ENCODE data around the gene BMP6.

The BMP6 gene

GRCh38 chr6:7827142-7827541, 101.2 kb downstream of the BMP6 start:
- no peak for DNase-seq (ENCODE audit: low read depth, low spot score)

- no peak for DNase-seq (ENCODE audit: low read depth, low spot score)
Observed at GRCh38 chr6:7828124-7828523, 102.2 kb downstream of the BMP6 start.

- no peak for DNase-seq (ENCODE audit: low read depth, low spot score)
Observed at GRCh38 chr6:7832904-7833750, 107.2 kb downstream of the BMP6 start.

GRCh38 chr6:7833751-7834070, 107.8 kb downstream of the BMP6 start:
- DNase-seq (ENCODE audit: low read depth, low spot score), result no peak

GRCh38 chr6:7836371-7837026, 110.6 kb downstream of the BMP6 start:
- no peak for DNase-seq (ENCODE audit: low read depth, low spot score)

GRCh38 chr6:7841781-7842468, 116.0 kb downstream of the BMP6 start:
- DNase-seq (ENCODE audit: low read depth, low spot score), result no peak

- no peak for DNase-seq (ENCODE audit: low read depth, low spot score)
Observed at GRCh38 chr6:7846966-7847818, 121.3 kb downstream of the BMP6 start.

GRCh38 chr6:7848229-7848628, 122.3 kb downstream of the BMP6 start:
- no peak for DNase-seq (ENCODE audit: low read depth, low spot score)

- DNase-seq (ENCODE audit: low read depth, low spot score), result no peak
Observed at GRCh38 chr6:7851780-7852179, 125.9 kb downstream of the BMP6 start.

- DNase-seq (ENCODE audit: low read depth, low spot score), result no peak
Observed at GRCh38 chr6:7859591-7859990, 133.7 kb downstream of the BMP6 start.

- no peak for DNase-seq (ENCODE audit: low read depth, low spot score)
Observed at GRCh38 chr6:7865781-7866180, 139.9 kb downstream of the BMP6 start.

GRCh38 chr6:7866526-7866925, 140.6 kb downstream of the BMP6 start:
- DNase-seq (ENCODE audit: low read depth, low spot score), result no peak

- no peak for DNase-seq (ENCODE audit: low read depth, low spot score)
Observed at GRCh38 chr6:7868926-7869325, 143.0 kb downstream of the BMP6 start.

GRCh38 chr6:7878401-7878964, 152.6 kb downstream of the BMP6 start:
- DNase-seq (ENCODE audit: low read depth, low spot score), result no peak

GRCh38 chr6:7879043-7879442, 153.1 kb downstream of the BMP6 start:
- DNase-seq (ENCODE audit: low read depth, low spot score), result no peak

- no peak for DNase-seq (ENCODE audit: low read depth, low spot score)
Observed at GRCh38 chr6:7879579-7879978, 153.7 kb downstream of the BMP6 start.

- DNase-seq (ENCODE audit: low read depth, low spot score), result no peak
Observed at GRCh38 chr6:7879980-7880717, 154.2 kb downstream of the BMP6 start.

GRCh38 chr6:7880718-7881107, 154.8 kb downstream of the BMP6 start:
- DNase-seq (ENCODE audit: low read depth, low spot score), result no peak

GRCh38 chr6:7881765-7882500, 156.0 kb downstream of the BMP6 start:
- no peak for DNase-seq (ENCODE audit: low read depth, low spot score)

Data from brain pericyte (primary cell).